Measurements from ENCODE around the gene ACAT1.

ACAT1 gene

DNA sequence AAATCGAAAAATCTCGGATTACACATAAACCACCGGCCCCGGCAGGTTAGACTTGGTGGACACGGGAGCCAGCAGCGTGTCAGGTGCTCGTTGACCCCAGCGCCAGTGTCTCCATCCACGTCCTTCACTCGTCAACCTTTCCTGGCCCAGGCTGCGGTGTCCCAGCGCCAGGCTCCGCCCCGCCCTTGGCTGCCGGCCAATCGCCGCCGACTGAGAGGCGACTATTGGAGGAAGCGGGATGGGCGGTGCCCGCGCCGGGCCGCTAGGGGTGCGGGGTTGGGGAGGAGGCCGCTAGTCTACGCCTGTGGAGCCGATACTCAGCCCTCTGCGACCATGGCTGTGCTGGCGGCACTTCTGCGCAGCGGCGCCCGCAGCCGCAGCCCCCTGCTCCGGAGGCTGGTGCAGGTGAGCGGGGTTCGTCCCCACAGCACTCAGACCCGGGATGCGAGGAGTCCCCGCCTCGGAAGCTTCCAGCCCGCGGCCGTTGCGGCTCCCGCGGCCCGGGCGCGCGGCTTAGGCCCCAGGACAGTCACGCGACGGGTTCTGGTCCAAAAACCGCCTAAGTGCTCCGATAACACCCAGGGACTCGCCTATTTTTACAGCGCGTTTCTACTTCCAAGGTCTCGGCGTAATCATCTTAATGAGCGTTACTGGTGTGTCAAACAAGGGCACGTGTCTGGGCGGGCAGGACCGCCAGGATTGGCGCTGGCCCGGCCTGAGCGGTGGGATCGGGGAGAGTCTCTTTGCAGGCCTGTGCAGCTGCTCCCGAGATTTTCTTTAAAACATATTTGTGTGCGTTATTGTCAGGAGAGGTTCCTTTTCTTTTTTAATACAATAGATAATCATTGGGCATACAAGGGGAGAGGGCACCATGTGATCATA, at the start of gene ACAT1:
Gene ACAT1, plus strand, starts transcription at position 294 of the 882 bp plus-strand sequence. Its CDS starts 40 bp downstream, at position 334.
- in situ Hi-C loops (cut with HindIII; ENCODE audit: low sequenced_read_pairs) = no loop called here
- H3K4me3 ChIP-seq (ENCODE audit: low read depth, low read length) = peak within 1 kb of the TSS; percentile 54
- TF ChIP-seq, protein P1, sequence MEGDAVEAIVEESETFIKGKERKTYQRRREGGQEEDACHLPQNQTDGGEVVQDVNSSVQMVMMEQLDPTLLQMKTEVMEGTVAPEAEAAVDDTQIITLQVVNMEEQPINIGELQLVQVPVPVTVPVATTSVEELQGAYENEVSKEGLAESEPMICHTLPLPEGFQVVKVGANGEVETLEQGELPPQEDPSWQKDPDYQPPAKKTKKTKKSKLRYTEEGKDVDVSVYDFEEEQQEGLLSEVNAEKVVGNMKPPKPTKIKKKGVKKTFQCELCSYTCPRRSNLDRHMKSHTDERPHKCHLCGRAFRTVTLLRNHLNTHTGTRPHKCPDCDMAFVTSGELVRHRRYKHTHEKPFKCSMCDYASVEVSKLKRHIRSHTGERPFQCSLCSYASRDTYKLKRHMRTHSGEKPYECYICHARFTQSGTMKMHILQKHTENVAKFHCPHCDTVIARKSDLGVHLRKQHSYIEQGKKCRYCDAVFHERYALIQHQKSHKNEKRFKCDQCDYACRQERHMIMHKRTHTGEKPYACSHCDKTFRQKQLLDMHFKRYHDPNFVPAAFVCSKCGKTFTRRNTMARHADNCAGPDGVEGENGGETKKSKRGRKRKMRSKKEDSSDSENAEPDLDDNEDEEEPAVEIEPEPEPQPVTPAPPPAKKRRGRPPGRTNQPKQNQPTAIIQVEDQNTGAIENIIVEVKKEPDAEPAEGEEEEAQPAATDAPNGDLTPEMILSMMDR (IDR thresholded peaks at IDR 0.05; ENCODE audit: low read depth, low read length) = peak; percentile 20
- peak; percentile 88 for DNase-seq (ENCODE audit: low read depth, low spot score)

- TF ChIP-seq, protein P1 (IDR thresholded peaks at IDR 0.05; ENCODE audit: low read depth, low read length) = no peak
- H3K4me3 ChIP-seq (ENCODE audit: low read depth, low read length) = no peak overlapping the region
- in situ Hi-C loops (cut with HindIII; ENCODE audit: low sequenced_read_pairs) = no loop called here
- DNase-seq (ENCODE audit: low read depth, low spot score) = no peak
Observed at GRCh38 chr11:108084811-108085210, 36.6 kb upstream of the ACAT1 start.

DNA sequence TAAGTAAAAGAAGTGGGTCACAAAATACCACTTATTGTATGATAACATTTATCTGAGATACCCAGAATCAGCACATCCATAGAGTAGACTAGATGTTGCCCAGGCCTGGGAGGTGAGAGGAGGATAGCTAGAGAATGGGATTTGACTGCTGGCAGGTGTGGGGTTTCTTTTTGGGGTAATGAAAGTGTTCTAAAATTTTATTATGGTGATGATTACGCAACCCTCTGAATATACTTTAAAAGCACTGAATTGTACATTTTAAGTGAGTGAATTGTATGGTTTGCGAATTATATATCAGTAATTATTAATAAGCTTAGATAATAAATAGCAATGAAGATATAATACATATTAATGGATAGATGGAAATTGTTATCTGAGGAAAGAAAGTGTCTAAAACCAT, 35.7 kb upstream of the ACAT1 start:
- in situ Hi-C loops (cut with HindIII; ENCODE audit: low sequenced_read_pairs) = no loop called here

DNA sequence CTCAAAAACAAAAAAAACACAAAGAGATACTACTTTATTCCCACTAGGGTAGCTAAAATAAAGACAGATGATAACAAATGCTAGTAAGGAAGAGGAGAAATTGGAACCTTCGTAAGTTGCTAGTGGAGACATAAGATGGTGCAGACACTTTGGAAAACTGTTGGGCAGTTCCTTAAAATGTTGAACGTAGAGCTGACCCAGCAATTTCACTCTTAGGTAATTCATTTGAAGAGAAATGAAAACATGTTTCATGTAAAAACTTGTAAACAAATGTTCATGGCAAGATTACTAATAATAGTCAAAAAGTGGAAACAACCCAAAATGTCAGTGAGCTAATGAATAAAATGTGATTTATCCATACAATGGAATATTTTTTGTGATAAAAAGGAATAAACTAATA, 29.2 kb upstream of the ACAT1 start:
- no peak overlapping the region for H3K4me3 ChIP-seq (ENCODE audit: low read depth, low read length)
- in situ Hi-C loops (cut with HindIII; ENCODE audit: low sequenced_read_pairs) = no loop called here
- no peak for DNase-seq (ENCODE audit: low read depth, low spot score)
- TF ChIP-seq, protein P1 (IDR thresholded peaks at IDR 0.05; ENCODE audit: low read depth, low read length) = no peak

More for the DNA sequence above, 35.7 kb upstream of the ACAT1 start:
- TF ChIP-seq, protein P1 (IDR thresholded peaks at IDR 0.05; ENCODE audit: low read depth, low read length) = no peak
- DNase-seq (ENCODE audit: low read depth, low spot score) = no peak
- no peak overlapping the region for H3K4me3 ChIP-seq (ENCODE audit: low read depth, low read length)

DNA sequence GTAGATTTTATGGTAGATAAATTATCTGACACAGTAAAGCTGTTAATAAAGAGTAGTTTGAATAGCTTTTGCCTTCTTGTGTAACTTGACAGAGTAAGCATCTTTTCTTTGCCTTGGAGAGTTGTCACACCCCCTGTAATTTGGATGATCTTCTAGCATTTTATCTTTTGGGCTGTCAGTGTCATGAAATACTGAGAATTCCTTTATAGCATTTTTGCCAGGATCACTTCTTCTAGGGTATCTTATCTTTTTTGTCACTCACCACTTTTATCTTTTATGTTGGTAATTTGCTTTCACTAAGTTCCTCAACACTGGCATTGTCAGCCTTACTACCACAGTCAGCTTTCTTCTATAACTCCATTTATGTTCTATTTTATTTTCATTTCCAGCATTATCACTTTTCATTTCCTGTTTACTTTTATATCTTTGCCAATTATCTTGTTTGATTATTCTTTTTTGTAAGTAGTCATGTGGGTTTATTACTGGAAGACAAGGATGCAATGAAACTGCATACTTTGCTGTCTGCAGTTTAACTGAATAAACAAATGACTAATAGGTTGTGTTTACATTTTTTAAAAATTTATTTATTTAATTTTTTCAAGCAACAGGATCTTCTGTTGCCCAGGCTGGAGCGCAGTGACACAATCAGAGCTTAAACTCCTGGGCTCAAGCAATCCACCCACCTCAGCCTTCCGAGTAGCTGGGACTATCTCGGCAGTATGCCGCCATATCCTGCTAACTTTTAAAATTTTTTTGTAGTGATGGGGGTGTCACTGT, 28.1 kb upstream of the ACAT1 start:
- in situ Hi-C loops (cut with HindIII; ENCODE audit: low sequenced_read_pairs) = no loop called here
- TF ChIP-seq, protein P1 (IDR thresholded peaks at IDR 0.05; ENCODE audit: low read depth, low read length) = no peak
- no peak overlapping the region for H3K4me3 ChIP-seq (ENCODE audit: low read depth, low read length)
- no peak for DNase-seq (ENCODE audit: low read depth, low spot score)

DNA sequence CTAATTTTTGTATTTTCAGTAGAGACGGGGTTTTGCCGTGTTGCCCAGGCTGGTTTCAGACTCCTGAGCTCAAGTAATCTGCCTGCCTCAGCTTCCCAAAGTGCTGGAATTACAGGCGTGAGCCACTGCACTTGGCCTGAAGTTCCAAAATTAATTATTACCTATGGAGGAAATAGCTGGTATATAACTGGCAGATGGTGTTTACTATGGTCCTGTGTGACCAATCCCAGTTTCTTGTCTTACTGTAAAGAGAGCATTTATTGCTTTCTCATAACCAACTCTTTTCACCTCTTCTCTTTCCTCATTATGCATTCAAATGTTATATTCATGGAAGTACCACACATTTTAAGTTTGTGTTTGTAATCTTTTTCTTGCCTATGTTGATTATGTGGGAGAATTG, 24.2 kb upstream of the ACAT1 start:
- TF ChIP-seq, protein P1 (IDR thresholded peaks at IDR 0.05; ENCODE audit: low read depth, low read length) = no peak
- H3K4me3 ChIP-seq (ENCODE audit: low read depth, low read length) = no peak overlapping the region
- in situ Hi-C loops (cut with HindIII; ENCODE audit: low sequenced_read_pairs) = no loop called here
- no peak for DNase-seq (ENCODE audit: low read depth, low spot score)
